ENCODE measurements around the gene SPR. TPM values are rescaled to one million over a fixed set of nuclear protein-coding genes. Genes with fewer than 3 reads are reported as not detected.

The SPR gene
- total and polyA plus RNA-seq, 2 of the 13 experiments (the other 11 are each of a cell fraction or from before 2014, with no cell fraction given): 34.0 to 96.0 TPM

DNA sequence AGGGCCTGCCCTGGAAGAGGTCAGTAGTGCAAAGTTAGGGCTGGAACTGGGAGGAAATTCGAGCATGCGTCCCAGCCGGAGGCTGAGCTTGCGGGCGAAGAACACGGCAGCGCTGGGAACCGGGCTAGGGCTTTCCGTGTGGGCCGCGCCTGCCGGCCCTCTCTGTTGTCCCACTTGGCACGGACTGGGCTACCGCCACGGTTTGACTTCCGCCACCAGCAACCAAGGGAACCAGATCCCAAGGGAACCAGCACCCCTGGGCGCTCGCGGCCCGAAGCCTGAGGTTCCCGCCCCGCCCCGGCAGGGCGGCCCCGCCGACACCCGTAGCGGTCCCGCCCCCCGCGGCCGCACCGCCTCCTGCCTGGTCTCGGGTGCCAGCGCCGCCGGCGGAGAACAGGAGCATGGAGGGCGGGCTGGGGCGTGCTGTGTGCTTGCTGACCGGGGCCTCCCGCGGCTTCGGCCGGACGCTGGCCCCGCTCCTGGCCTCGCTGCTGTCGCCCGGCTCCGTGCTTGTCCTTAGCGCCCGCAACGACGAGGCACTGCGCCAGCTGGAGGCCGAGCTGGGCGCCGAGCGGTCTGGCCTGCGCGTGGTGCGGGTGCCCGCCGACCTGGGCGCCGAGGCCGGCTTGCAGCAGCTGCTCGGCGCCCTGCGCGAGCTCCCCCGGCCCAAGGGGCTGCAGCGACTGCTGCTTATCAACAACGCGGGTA is at the start of gene SPR (continued):
- TF ChIP-seq, protein P1, sequence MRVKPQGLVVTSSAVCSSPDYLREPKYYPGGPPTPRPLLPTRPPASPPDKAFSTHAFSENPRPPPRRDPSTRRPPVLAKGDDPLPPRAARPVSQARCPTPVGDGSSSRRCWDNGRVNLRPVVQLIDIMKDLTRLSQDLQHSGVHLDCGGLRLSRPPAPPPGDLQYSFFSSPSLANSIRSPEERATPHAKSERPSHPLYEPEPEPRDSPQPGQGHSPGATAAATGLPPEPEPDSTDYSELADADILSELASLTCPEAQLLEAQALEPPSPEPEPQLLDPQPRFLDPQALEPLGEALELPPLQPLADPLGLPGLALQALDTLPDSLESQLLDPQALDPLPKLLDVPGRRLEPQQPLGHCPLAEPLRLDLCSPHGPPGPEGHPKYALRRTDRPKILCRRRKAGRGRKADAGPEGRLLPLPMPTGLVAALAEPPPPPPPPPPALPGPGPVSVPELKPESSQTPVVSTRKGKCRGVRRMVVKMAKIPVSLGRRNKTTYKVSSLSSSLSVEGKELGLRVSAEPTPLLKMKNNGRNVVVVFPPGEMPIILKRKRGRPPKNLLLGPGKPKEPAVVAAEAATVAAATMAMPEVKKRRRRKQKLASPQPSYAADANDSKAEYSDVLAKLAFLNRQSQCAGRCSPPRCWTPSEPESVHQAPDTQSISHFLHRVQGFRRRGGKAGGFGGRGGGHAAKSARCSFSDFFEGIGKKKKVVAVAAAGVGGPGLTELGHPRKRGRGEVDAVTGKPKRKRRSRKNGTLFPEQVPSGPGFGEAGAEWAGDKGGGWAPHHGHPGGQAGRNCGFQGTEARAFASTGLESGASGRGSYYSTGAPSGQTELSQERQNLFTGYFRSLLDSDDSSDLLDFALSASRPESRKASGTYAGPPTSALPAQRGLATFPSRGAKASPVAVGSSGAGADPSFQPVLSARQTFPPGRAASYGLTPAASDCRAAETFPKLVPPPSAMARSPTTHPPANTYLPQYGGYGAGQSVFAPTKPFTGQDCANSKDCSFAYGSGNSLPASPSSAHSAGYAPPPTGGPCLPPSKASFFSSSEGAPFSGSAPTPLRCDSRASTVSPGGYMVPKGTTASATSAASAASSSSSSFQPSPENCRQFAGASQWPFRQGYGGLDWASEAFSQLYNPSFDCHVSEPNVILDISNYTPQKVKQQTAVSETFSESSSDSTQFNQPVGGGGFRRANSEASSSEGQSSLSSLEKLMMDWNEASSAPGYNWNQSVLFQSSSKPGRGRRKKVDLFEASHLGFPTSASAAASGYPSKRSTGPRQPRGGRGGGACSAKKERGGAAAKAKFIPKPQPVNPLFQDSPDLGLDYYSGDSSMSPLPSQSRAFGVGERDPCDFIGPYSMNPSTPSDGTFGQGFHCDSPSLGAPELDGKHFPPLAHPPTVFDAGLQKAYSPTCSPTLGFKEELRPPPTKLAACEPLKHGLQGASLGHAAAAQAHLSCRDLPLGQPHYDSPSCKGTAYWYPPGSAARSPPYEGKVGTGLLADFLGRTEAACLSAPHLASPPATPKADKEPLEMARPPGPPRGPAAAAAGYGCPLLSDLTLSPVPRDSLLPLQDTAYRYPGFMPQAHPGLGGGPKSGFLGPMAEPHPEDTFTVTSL (CRISPR knock-in tag; IDR thresholded peaks at IDR 0.05; ENCODE audit: borderline replicate concordance): no peak; the same call in 1 of the 2 replicates
- TF ChIP-seq, protein P2, sequence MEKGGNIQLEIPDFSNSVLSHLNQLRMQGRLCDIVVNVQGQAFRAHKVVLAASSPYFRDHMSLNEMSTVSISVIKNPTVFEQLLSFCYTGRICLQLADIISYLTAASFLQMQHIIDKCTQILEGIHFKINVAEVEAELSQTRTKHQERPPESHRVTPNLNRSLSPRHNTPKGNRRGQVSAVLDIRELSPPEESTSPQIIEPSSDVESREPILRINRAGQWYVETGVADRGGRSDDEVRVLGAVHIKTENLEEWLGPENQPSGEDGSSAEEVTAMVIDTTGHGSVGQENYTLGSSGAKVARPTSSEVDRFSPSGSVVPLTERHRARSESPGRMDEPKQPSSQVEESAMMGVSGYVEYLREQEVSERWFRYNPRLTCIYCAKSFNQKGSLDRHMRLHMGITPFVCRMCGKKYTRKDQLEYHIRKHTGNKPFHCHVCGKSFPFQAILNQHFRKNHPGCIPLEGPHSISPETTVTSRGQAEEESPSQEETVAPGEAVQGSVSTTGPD (CRISPR knock-in tag; IDR thresholded peaks at IDR 0.05): no peak
- TF ChIP-seq, protein P3, sequence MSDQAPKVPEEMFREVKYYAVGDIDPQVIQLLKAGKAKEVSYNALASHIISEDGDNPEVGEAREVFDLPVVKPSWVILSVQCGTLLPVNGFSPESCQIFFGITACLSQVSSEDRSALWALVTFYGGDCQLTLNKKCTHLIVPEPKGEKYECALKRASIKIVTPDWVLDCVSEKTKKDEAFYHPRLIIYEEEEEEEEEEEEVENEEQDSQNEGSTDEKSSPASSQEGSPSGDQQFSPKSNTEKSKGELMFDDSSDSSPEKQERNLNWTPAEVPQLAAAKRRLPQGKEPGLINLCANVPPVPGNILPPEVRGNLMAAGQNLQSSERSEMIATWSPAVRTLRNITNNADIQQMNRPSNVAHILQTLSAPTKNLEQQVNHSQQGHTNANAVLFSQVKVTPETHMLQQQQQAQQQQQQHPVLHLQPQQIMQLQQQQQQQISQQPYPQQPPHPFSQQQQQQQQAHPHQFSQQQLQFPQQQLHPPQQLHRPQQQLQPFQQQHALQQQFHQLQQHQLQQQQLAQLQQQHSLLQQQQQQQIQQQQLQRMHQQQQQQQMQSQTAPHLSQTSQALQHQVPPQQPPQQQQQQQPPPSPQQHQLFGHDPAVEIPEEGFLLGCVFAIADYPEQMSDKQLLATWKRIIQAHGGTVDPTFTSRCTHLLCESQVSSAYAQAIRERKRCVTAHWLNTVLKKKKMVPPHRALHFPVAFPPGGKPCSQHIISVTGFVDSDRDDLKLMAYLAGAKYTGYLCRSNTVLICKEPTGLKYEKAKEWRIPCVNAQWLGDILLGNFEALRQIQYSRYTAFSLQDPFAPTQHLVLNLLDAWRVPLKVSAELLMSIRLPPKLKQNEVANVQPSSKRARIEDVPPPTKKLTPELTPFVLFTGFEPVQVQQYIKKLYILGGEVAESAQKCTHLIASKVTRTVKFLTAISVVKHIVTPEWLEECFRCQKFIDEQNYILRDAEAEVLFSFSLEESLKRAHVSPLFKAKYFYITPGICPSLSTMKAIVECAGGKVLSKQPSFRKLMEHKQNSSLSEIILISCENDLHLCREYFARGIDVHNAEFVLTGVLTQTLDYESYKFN (CRISPR knock-in tag; conservative IDR thresholded peaks at IDR 0.05): 0 out of 2 replicates have a peak, but pooled peaks have one; percentile 21
- TF ChIP-seq SRF (IDR thresholded peaks at IDR 0.05; ENCODE audit: low read depth, low read length) (no peak), ZNF180 (CRISPR knock-in tag; IDR thresholded peaks at IDR 0.05; ENCODE audit: borderline replicate concordance, low read depth) (no peak), ZNF225 (CRISPR knock-in tag; IDR thresholded peaks at IDR 0.05) (peak; percentile 12; the same call in 1 of the 2 replicates), ZFP36 (IDR thresholded peaks at IDR 0.05; ENCODE audit: borderline replicate concordance, low read depth, low read length, partially characterized antibody) (no peak), SNRNP70 (IDR thresholded peaks at IDR 0.05; ENCODE audit: low read depth, low read length) (no peak), ATF7 (IDR thresholded peaks at IDR 0.05) (no peak), ATF7 (CRISPR knock-in tag; IDR thresholded peaks at IDR 0.05) (peak; percentile 68; the same call in 1 of the 2 replicates), TCF7L2 (IDR thresholded peaks at IDR 0.05; ENCODE audit: low read depth, low read length) (no peak), ATRX (CRISPR knock-in tag; IDR thresholded peaks at IDR 0.05; ENCODE audit: borderline replicate concordance) (no peak), AGO1 (IDR thresholded peaks at IDR 0.05; ENCODE audit: low read depth, low read length, poor library complexity, severe bottlenecking) (no peak)
- TF ChIP-seq, protein P4, sequence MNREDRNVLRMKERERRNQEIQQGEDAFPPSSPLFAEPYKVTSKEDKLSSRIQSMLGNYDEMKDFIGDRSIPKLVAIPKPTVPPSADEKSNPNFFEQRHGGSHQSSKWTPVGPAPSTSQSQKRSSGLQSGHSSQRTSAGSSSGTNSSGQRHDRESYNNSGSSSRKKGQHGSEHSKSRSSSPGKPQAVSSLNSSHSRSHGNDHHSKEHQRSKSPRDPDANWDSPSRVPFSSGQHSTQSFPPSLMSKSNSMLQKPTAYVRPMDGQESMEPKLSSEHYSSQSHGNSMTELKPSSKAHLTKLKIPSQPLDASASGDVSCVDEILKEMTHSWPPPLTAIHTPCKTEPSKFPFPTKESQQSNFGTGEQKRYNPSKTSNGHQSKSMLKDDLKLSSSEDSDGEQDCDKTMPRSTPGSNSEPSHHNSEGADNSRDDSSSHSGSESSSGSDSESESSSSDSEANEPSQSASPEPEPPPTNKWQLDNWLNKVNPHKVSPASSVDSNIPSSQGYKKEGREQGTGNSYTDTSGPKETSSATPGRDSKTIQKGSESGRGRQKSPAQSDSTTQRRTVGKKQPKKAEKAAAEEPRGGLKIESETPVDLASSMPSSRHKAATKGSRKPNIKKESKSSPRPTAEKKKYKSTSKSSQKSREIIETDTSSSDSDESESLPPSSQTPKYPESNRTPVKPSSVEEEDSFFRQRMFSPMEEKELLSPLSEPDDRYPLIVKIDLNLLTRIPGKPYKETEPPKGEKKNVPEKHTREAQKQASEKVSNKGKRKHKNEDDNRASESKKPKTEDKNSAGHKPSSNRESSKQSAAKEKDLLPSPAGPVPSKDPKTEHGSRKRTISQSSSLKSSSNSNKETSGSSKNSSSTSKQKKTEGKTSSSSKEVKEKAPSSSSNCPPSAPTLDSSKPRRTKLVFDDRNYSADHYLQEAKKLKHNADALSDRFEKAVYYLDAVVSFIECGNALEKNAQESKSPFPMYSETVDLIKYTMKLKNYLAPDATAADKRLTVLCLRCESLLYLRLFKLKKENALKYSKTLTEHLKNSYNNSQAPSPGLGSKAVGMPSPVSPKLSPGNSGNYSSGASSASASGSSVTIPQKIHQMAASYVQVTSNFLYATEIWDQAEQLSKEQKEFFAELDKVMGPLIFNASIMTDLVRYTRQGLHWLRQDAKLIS (CRISPR knock-in tag; IDR thresholded peaks at IDR 0.05): no peak
